ENCODE results near the gene OBSL1. TPM values are rescaled to one million over a fixed set of nuclear protein-coding genes. Genes with fewer than 3 reads are reported as not detected.

The OBSL1 gene
- 1 to 10 TPM in 1 of 2 donors, under 1 TPM in 1; 0.83 to 1.3 TPM for total RNA-seq

- Mint-ChIP-seq H3K4me3 (peak within 1 kb of the TSS in 1 of 2 donors; percentile 62), H3K9me3 (no peaks in the 10 kb centered on the region), H3K27ac (no peak within 1 kb of the TSS), H3K36me3 (ENCODE audit: insufficient read depth in 2 of 2) (no peaks in the 10 kb centered on the region), H3K4me1 (ENCODE audit: low read depth) (no peaks in the 10 kb centered on the region), H3K27me3 (ENCODE audit: low read depth) (peaks cover 50% of the 10 kb centered on the region)
- peak in 1 of 2 donors; percentile 25 for ATAC-seq (replicated peaks in 1 of 2)
- DNase-seq = no peak
Measured at GRCh38 chr2:219571311-219572236, at the start of gene OBSL1. Gene OBSL1, minus strand, starts transcription at chr2:219571539. Its CDS starts 307 bp downstream, at chr2:219571232.

GRCh38 chr2:219620546-219620945 lies 49.2 kb upstream of the OBSL1 start:
- Mint-ChIP-seq H3K27me3 (ENCODE audit: low read depth) (peaks cover 6% of the 10 kb centered on the region), H3K4me1 (ENCODE audit: low read depth) (no peaks in the 10 kb centered on the region), H3K9me3 (no peaks in the 10 kb centered on the region), H3K27ac (no peak overlapping the region), H3K4me3 (no peak overlapping the region), H3K36me3 (ENCODE audit: insufficient read depth in 2 of 2) (no peaks in the 10 kb centered on the region)
- no peak for DNase-seq
- ATAC-seq (replicated peaks in 1 of 2) = no peak

DNA sequence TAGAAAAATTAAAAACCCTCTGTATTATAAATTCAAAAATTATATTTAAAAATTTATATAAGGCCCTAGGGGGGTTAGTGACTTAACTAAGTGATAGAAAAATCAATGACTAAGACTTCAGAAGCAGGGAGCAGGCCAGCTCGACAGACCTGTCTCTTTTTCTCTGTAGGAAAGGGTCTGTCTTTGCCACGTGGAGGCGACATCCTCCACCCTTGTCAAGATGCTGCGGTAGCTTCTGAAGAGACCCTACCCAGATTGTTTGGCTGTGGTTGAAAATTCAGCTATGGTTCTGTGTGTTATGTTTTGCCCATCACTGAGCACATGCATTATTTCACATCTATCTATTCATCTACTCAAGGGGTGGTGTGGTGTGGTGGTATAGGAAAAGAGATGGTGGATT lies 47.9 kb upstream of the OBSL1 start:
- ATAC-seq (replicated peaks in 1 of 2) = no peak
- H3K36me3 Mint-ChIP-seq (ENCODE audit: insufficient read depth in 2 of 2) = no peaks in the 10 kb centered on the region
- no peak for DNase-seq
- no peaks in the 10 kb centered on the region for H3K9me3 Mint-ChIP-seq
- H3K4me1 Mint-ChIP-seq (ENCODE audit: low read depth) = no peaks in the 10 kb centered on the region
- H3K27me3 Mint-ChIP-seq (ENCODE audit: low read depth) = no peaks in the 10 kb centered on the region
- no peak overlapping the region for H3K4me3 Mint-ChIP-seq
- H3K27ac Mint-ChIP-seq = no peak overlapping the region

DNA sequence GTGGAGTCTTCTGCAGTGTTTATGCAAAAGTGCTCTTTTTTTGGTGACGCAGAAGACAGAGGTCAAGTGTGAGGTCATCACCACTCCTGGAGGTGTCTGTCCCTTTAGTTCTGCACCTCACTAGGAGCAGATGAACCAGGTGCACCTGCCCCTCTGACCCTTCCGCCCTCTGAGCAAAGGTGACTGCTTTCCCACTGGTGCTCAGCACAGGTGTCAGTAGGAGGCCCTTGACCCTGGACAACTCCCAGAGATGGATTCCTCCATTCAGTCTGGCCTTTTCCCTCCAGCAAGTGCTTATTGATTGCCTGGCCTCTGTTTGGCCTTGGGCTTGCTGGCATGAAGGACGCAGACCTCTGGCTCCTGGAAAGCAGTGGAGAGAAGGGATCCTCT lies 47.4 kb upstream of the OBSL1 start:
- H3K4me3 Mint-ChIP-seq = no peak overlapping the region
- H3K36me3 Mint-ChIP-seq (ENCODE audit: insufficient read depth in 2 of 2) = no peaks in the 10 kb centered on the region
- H3K27me3 Mint-ChIP-seq (ENCODE audit: low read depth) = no peaks in the 10 kb centered on the region
- H3K9me3 Mint-ChIP-seq = no peaks in the 10 kb centered on the region
- no peaks in the 10 kb centered on the region for H3K4me1 Mint-ChIP-seq (ENCODE audit: low read depth)
- ATAC-seq (replicated peaks in 1 of 2) (no peak), DNase-seq (no peak)
- H3K27ac Mint-ChIP-seq = no peak overlapping the region

DNA sequence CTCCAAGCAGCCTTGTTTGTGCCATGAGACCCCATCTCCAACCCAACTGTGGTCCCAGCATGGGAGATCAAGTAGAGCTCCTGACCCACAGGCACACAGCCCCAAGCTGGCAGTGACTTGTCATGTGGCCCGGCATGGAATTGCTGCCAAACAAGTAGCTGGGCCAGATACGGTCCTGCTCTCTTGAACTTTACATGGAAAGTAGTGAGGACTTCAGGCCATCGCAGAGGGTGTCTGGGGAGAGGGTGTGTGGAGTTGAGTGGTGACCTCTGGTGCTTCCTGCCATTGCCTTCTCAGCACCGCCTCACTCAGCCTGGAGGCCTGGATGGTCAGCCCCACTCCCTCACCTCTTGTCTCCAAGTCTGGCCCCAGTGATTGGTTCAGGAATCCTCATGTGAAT lies 45.2 kb upstream of the OBSL1 start:
- no peaks in the 10 kb centered on the region for H3K36me3 Mint-ChIP-seq (ENCODE audit: insufficient read depth in 2 of 2)
- peaks cover 9% of the 10 kb centered on the region for H3K4me1 Mint-ChIP-seq (ENCODE audit: low read depth)
- H3K4me3 Mint-ChIP-seq = no peak overlapping the region
- H3K27ac Mint-ChIP-seq = no peak overlapping the region
- no peaks in the 10 kb centered on the region for H3K9me3 Mint-ChIP-seq
- no peaks in the 10 kb centered on the region for H3K27me3 Mint-ChIP-seq (ENCODE audit: low read depth)
- DNase-seq (no peak), ATAC-seq (replicated peaks in 1 of 2) (no peak)

GRCh38 chr2:219615894-219616293 lies 44.6 kb upstream of the OBSL1 start:
- H3K4me1 Mint-ChIP-seq (ENCODE audit: low read depth) = peaks cover 14% of the 10 kb centered on the region
- H3K4me3 Mint-ChIP-seq = no peak overlapping the region
- H3K9me3 Mint-ChIP-seq = no peaks in the 10 kb centered on the region
- H3K27me3 Mint-ChIP-seq (ENCODE audit: low read depth) = no peaks in the 10 kb centered on the region
- ATAC-seq (replicated peaks in 1 of 2) (no peak), DNase-seq (no peak)
- H3K27ac Mint-ChIP-seq = no peak overlapping the region
- peaks cover 0 to 2% of the 10 kb centered on the region in 2 donors for H3K36me3 Mint-ChIP-seq (ENCODE audit: insufficient read depth in 2 of 2)

DNA sequence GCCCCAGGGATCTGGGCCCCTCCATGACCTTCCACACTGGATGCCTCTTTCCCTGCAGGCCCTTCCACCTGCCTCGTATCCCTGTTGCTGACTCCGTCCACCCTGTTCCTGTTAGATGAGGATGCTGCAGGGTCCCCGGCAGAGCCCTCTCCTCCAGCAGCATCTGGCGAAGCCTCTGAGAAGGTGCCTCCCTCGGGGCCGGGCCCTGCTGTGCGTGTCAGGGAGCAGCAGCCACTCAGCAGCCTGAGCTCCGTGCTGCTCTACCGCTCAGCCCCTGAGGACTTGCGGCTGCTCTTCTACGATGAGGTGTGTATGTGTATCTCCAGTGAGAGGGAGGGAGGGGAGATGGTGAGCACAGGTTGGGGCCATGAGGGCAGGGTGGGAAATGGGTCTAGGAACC lies 43.7 kb upstream of the OBSL1 start:
- Mint-ChIP-seq H3K27ac (no peak overlapping the region), H3K27me3 (ENCODE audit: low read depth) (no peaks in the 10 kb centered on the region), H3K36me3 (ENCODE audit: insufficient read depth in 2 of 2) (peaks cover 0 to 2% of the 10 kb centered on the region in 2 donors), H3K9me3 (no peaks in the 10 kb centered on the region), H3K4me1 (ENCODE audit: low read depth) (peaks cover 14% of the 10 kb centered on the region), H3K4me3 (no peak overlapping the region)
- ATAC-seq (replicated peaks in 1 of 2) (no peak), DNase-seq (no peak)

DNA sequence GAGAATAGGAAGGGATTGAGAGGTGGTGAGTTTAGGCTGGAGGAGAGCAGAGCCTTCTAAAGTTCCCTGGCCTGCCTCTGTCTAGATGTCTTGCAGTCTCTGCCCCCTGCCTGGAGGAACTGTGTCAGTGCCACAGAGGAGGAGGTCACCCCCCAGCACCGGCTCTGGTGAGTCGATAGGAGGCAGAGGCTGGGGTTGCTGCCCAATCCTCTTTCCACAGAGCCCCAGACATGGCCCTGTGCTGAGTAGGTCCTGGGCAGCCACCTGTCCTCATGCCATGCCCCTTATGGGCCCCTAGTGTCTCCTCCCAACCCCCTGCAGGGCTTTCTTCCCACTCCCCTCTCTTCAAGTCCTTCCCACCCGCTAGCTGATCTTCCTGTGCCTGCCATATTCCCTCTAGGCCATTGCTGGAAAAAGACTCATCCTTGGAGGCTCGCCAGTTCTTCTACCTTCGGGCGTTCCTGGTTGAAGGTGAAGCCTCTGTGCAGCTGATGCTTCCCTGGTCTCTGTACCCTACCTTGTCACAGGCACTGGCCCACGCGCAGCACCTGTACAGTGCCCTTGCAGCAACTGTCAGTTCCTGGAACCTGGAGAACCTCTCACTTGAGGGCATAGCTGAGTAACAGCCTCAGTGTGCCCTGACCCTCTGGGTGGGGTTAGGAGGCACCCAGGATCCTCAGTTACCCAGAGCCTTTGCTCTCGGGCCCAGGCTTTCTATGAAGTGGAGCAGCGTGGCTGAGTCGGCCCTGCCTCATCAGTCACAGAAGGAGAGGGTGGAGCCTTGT lies 42.9 kb upstream of the OBSL1 start:
- no peak for ATAC-seq (replicated peaks in 1 of 2)
- no peak overlapping the region for H3K27ac Mint-ChIP-seq
- no peaks in the 10 kb centered on the region for H3K9me3 Mint-ChIP-seq
- H3K4me3 Mint-ChIP-seq = no peak overlapping the region
- H3K4me1 Mint-ChIP-seq (ENCODE audit: low read depth) = peaks cover 14% of the 10 kb centered on the region
- DNase-seq = no peak
- no peaks in the 10 kb centered on the region for H3K27me3 Mint-ChIP-seq (ENCODE audit: low read depth)
- H3K36me3 Mint-ChIP-seq (ENCODE audit: insufficient read depth in 2 of 2) = peaks cover 0 to 2% of the 10 kb centered on the region in 2 donors

- DNase-seq (no peak), ATAC-seq (replicated peaks in 1 of 2) (no peak)
- H3K27ac Mint-ChIP-seq = no peak overlapping the region
- no peak overlapping the region for H3K4me3 Mint-ChIP-seq
- H3K27me3 Mint-ChIP-seq (ENCODE audit: low read depth) = no peaks in the 10 kb centered on the region
- no peaks in the 10 kb centered on the region for H3K9me3 Mint-ChIP-seq
- H3K36me3 Mint-ChIP-seq (ENCODE audit: insufficient read depth in 2 of 2) = peaks cover 0 to 2% of the 10 kb centered on the region in 2 donors
- peaks cover 14% of the 10 kb centered on the region for H3K4me1 Mint-ChIP-seq (ENCODE audit: low read depth)
Measured at GRCh38 chr2:219613461-219614070, 42.2 kb upstream of the OBSL1 start.

- peaks cover 14% of the 10 kb centered on the region for H3K4me1 Mint-ChIP-seq (ENCODE audit: low read depth)
- H3K9me3 Mint-ChIP-seq = no peaks in the 10 kb centered on the region
- H3K36me3 Mint-ChIP-seq (ENCODE audit: insufficient read depth in 2 of 2) = peaks cover 0 to 2% of the 10 kb centered on the region in 2 donors
- DNase-seq = peak in 1 of 2 donors; percentile 13
- H3K27ac Mint-ChIP-seq = no peak overlapping the region
- no peak overlapping the region for H3K4me3 Mint-ChIP-seq
- no peaks in the 10 kb centered on the region for H3K27me3 Mint-ChIP-seq (ENCODE audit: low read depth)
- peak in 1 of 2 donors; percentile 24 for ATAC-seq (replicated peaks in 1 of 2)
Measured at GRCh38 chr2:219612577-219613286, 41.4 kb upstream of the OBSL1 start.

GRCh38 chr2:219611866-219612576 lies 40.7 kb upstream of the OBSL1 start:
- Mint-ChIP-seq H3K27ac (no peak overlapping the region), H3K4me3 (no peak overlapping the region), H3K27me3 (ENCODE audit: low read depth) (no peaks in the 10 kb centered on the region), H3K9me3 (no peaks in the 10 kb centered on the region), H3K36me3 (ENCODE audit: insufficient read depth in 2 of 2) (peaks cover 0 to 2% of the 10 kb centered on the region in 2 donors), H3K4me1 (ENCODE audit: low read depth) (peaks cover 14% of the 10 kb centered on the region)
- DNase-seq (no peak), ATAC-seq (replicated peaks in 1 of 2) (no peak)

DNA sequence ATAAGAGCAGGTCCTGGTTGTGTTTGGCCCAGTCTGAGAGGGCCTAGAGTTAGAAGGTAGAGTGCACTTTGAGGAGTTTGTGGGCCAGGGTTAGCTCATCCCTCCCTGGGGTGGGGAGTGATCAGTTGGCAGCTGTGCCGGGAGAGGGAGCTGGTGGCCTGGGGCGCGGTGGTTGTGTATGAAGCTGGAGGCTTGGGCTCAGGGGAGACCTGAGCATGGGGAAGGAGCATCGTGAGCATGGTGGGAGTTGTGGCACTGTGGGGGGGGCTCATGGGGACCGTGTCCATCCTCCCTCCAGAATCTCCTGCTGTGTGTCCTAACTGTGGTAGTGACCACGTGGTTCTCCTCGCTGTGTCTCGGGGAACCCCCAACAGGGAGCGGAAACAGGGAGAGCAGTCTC lies 40.0 kb upstream of the OBSL1 start:
- peaks cover 0 to 2% of the 10 kb centered on the region in 2 donors for H3K36me3 Mint-ChIP-seq (ENCODE audit: insufficient read depth in 2 of 2)
- DNase-seq = no peak
- H3K4me1 Mint-ChIP-seq (ENCODE audit: low read depth) = peaks cover 14% of the 10 kb centered on the region
- no peak overlapping the region for H3K4me3 Mint-ChIP-seq
- no peaks in the 10 kb centered on the region for H3K27me3 Mint-ChIP-seq (ENCODE audit: low read depth)
- no peak overlapping the region for H3K27ac Mint-ChIP-seq
- no peaks in the 10 kb centered on the region for H3K9me3 Mint-ChIP-seq
- ATAC-seq (replicated peaks in 1 of 2) = no peak
